ENCODE measurements around the gene TRERF1. TPM values are rescaled to one million over a fixed set of nuclear protein-coding genes. Genes with fewer than 3 reads are reported as not detected.

TRERF1 gene
- total and polyA plus RNA-seq, 9 donors = 4.5 to 13.7 (median 7.8) TPM

DNA sequence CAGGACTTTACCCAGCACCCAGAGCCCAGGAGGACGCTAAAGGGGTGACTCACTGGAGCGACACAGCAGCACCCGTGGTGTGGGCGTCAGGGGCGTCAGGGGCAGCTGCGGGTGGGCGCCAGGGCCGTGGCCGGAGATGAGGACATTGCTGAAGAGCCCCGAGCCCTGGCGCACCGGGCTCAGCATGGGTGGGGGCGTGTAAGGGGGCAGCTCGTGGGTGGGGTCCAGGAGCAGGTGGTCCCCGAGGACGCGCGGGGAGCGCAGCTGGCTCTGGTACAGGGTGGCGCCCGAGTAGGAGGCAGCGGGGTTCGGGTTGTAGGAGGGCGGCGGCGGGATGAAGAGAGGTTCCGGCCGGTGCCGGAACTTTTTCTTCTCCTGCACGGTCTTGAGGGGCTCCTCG, 192.4 kb downstream of the TRERF1 start:
- intact Hi-C loops (cut with DNase I) = loop anchor here in 2 of 4 donors (10.0 kb wide), 1 partner anchor 276 kb away; no protein-coding TSS in a partner anchor
- no peaks in the 10 kb centered on the region for H3K27me3 ChIP-seq
- no peak overlapping the region for H3K27ac ChIP-seq
- TF ChIP-seq, protein P1, sequence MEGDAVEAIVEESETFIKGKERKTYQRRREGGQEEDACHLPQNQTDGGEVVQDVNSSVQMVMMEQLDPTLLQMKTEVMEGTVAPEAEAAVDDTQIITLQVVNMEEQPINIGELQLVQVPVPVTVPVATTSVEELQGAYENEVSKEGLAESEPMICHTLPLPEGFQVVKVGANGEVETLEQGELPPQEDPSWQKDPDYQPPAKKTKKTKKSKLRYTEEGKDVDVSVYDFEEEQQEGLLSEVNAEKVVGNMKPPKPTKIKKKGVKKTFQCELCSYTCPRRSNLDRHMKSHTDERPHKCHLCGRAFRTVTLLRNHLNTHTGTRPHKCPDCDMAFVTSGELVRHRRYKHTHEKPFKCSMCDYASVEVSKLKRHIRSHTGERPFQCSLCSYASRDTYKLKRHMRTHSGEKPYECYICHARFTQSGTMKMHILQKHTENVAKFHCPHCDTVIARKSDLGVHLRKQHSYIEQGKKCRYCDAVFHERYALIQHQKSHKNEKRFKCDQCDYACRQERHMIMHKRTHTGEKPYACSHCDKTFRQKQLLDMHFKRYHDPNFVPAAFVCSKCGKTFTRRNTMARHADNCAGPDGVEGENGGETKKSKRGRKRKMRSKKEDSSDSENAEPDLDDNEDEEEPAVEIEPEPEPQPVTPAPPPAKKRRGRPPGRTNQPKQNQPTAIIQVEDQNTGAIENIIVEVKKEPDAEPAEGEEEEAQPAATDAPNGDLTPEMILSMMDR (IDR thresholded peaks at IDR 0.05) = no peak
- TF ChIP-seq EP300 (IDR thresholded peaks at IDR 0.05) (no peak), POLR2A (IDR thresholded peaks at IDR 0.05) (no peak)
- peaks cover 3% of the 10 kb centered on the region for H3K4me1 ChIP-seq (ENCODE audit: insufficient read depth)
- no peaks in the 10 kb centered on the region for H3K9me3 ChIP-seq
- WGBS, 3 donors = 82 to 86% (median 82%) methylated on average over 31 of the region's 31 CpGs
- no peaks in the 10 kb centered on the region for H3K36me3 ChIP-seq
- DNase-seq = no peak
- H3K4me3 ChIP-seq = no peak overlapping the region

DNA sequence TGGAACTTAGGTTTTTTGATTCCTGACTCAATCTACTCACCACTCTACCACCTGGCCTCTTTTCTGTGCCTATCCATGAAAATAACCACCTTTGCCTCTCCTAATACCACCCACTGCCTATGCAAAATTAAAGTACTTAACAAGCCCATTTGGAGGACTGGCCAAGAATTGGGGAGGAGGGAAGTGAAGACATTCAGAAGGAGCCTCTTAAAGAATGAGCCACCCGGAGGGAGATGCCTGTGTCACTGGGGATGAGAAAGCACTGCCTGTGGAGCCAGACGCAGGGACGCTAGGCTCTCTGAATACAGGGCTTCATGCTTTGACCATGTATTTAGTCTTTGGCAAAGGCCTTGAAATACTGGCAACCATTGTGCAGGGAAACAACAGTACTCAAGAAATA, 194.1 kb downstream of the TRERF1 start:
- Histone ChIP-seq H3K36me3 (no peaks in the 10 kb centered on the region), H3K27me3 (no peaks in the 10 kb centered on the region), H3K9me3 (no peaks in the 10 kb centered on the region), H3K4me1 (ENCODE audit: insufficient read depth) (peaks cover 3% of the 10 kb centered on the region), H3K27ac (no peak overlapping the region), H3K4me3 (no peak overlapping the region)
- no peak for TF ChIP-seq POLR2A (IDR thresholded peaks at IDR 0.05)
- TF ChIP-seq, protein P1 (IDR thresholded peaks at IDR 0.05) = no peak
- TF ChIP-seq EP300 (IDR thresholded peaks at IDR 0.05) = no peak
- intact Hi-C loops (cut with DNase I) = loop anchor here in 2 of 4 donors (10.0 kb wide), 1 partner anchor 277 kb away; no protein-coding TSS in a partner anchor
- 66 to 80% (median 68%) methylated on average over 3 of the region's 3 CpGs for WGBS, 3 donors
- DNase-seq = no peak

- Histone ChIP-seq H3K36me3 (no peaks in the 10 kb centered on the region), H3K9me3 (no peaks in the 10 kb centered on the region), H3K27ac (no peak overlapping the region), H3K4me1 (ENCODE audit: insufficient read depth) (peaks cover 3% of the 10 kb centered on the region), H3K4me3 (no peak overlapping the region), H3K27me3 (no peaks in the 10 kb centered on the region)
- no peak for DNase-seq
- WGBS, 3 donors = 6 to 15% (median 11%) methylated on average over 3 of the region's 3 CpGs
- no peak for TF ChIP-seq POLR2A (IDR thresholded peaks at IDR 0.05)
- intact Hi-C loops (cut with DNase I) = loop anchor here in 2 of 4 donors (10.0 kb wide), 1 partner anchor 278 kb away; no protein-coding TSS in a partner anchor
These were observed 194.7 kb downstream of the TRERF1 start for GRCh38 chr6:42257063-42257462.

GRCh38 chr6:42255050-42255449, 196.7 kb downstream of the TRERF1 start:
- 68 to 84% (median 79%) methylated on average over 5 of the region's 5 CpGs for WGBS, 3 donors
- no peaks in the 10 kb centered on the region for H3K9me3 ChIP-seq
- DNase-seq = no peak
- H3K27me3 ChIP-seq = no peaks in the 10 kb centered on the region
- intact Hi-C loops (cut with DNase I) = loop anchor here in 2 of 4 donors (10.0 kb wide), 1 partner anchor 280 kb away; no protein-coding TSS in a partner anchor
- peaks cover 5% of the 10 kb centered on the region for H3K4me1 ChIP-seq (ENCODE audit: insufficient read depth)
- H3K27ac ChIP-seq = no peak overlapping the region
- H3K36me3 ChIP-seq = no peaks in the 10 kb centered on the region
- H3K4me3 ChIP-seq = no peak overlapping the region
- TF ChIP-seq EP300 (IDR thresholded peaks at IDR 0.05) (no peak), POLR2A (IDR thresholded peaks at IDR 0.05) (no peak)

DNA sequence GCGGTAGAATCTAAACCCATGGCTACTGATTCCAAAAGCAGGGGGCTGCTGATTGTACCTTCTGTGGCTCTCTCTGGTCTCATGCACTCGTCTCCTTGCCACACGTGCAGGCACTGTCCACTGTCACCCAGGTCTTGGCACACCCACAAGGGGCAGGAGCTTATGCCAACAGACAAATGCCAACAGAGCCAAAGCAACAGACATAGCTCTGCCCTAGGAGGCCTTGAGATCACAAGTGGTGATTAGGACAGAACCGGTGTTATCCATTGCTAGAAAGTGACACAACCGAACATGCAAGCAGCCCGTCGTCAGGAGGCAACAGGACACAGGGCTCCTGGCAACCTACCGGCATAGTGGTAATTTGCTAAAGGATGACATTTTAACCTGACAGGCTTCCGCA, 197.2 kb downstream of the TRERF1 start:
- no peak for DNase-seq
- Histone ChIP-seq H3K27me3 (no peaks in the 10 kb centered on the region), H3K36me3 (no peaks in the 10 kb centered on the region), H3K4me3 (no peak overlapping the region), H3K27ac (no peak overlapping the region), H3K9me3 (no peaks in the 10 kb centered on the region), H3K4me1 (ENCODE audit: insufficient read depth) (peaks cover 5% of the 10 kb centered on the region)
- intact Hi-C loops (cut with DNase I) = loop anchor here in 2 of 4 donors (10.0 kb wide), 1 partner anchor 280 kb away; no protein-coding TSS in a partner anchor
- TF ChIP-seq EP300 (IDR thresholded peaks at IDR 0.05) (no peak), POLR2A (IDR thresholded peaks at IDR 0.05) (no peak)
- TF ChIP-seq, protein P1 (IDR thresholded peaks at IDR 0.05) = no peak
- WGBS, 3 donors = 91 to 94% (median 93%) methylated on average over 9 of the region's 9 CpGs
